T-helper 1 cell treated with Interleukin-12 subunit alpha and Interleukin-12 subunit beta and Interleukin-4 antibody, amounts not matched to agents 30 μg/mL and 1 μg/mL, for 36 hours (primary cell): Measurements from ENCODE around the gene DOK7.
"Not testable (repeated sequence)": the region's sequence is repeated elsewhere in the genome, so short reads cannot be mapped to it uniquely, and the experiment has no call there.

Source experiments
- H3K27ac Mint-ChIP-seq: one replicate; pipeline ENCODE4 v1.8.0; 2021; ENCODE audit warnings: mild to moderate bottlenecking, mixed read lengths
- H3K27me3 Mint-ChIP-seq: one replicate; pipeline ENCODE4 v1.8.0; 2021; ENCODE audit warnings: low read depth, mixed read lengths
- H3K36me3 Mint-ChIP-seq: one replicate; pipeline ENCODE4 v1.8.0; 2021; ENCODE audit warnings: low read depth, mixed read lengths
- H3K4me1 Mint-ChIP-seq: one replicate; pipeline ENCODE4 v1.8.0; 2021; ENCODE audit warnings: low read depth, mixed read lengths
- H3K4me3 Mint-ChIP-seq: one replicate; pipeline ENCODE4 v1.8.0; 2021; ENCODE audit warnings: mild to moderate bottlenecking, moderate library complexity, mixed read lengths
- H3K9me3 Mint-ChIP-seq: one replicate; pipeline ENCODE4 v1.8.0; 2021; ENCODE audit warnings: mixed read lengths

Gene DOK7

DNA sequence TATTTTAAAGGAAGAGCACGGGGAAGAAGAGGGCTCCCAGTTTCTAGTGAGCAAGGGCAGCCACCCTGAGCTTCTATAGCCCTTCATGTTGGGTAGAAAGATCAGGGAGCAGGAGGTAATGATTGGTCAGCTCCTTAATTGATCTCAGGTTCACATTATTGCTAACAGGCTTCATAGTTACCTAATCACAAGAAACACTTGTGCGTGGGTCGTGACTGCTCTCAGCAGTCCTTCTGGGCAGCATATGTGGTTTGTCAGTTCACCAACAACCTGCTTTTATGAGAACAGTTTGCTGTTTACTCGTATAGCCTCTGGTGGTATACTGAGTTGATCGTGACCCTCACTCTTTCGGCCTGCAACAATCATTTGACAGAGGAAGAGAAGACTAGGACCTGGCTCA is 4.7 kb upstream of the DOK7 start:
- peaks cover 6% of the 10 kb centered on the region for H3K27me3 Mint-ChIP-seq
- H3K4me3 Mint-ChIP-seq, result no peak overlapping the region
- H3K4me1 Mint-ChIP-seq, result no peaks in the 10 kb centered on the region
- H3K27ac Mint-ChIP-seq, result no peak overlapping the region
- peaks cover 10% of the 10 kb centered on the region for H3K9me3 Mint-ChIP-seq
- no peaks in the 10 kb centered on the region for H3K36me3 Mint-ChIP-seq

- H3K36me3 Mint-ChIP-seq, H3K4me3 Mint-ChIP-seq, H3K27me3 Mint-ChIP-seq, H3K4me1 Mint-ChIP-seq, H3K27ac Mint-ChIP-seq: not testable (repeated sequence)
- H3K9me3 Mint-ChIP-seq, result peaks cover 10% of the 10 kb centered on the region
These were observed 4.0 kb upstream of the DOK7 start for GRCh38 chr4:3459156-3459555.

- Mint-ChIP-seq H3K9me3 (peaks cover under 1% of the 10 kb centered on the region), H3K27ac (no peak overlapping the region), H3K27me3 (peaks cover 9% of the 10 kb centered on the region), H3K4me1 (no peaks in the 10 kb centered on the region), H3K4me3 (no peak overlapping the region), H3K36me3 (no peaks in the 10 kb centered on the region)
These were observed 2.2 kb upstream of the DOK7 start for GRCh38 chr4:3460926-3461325.

DNA sequence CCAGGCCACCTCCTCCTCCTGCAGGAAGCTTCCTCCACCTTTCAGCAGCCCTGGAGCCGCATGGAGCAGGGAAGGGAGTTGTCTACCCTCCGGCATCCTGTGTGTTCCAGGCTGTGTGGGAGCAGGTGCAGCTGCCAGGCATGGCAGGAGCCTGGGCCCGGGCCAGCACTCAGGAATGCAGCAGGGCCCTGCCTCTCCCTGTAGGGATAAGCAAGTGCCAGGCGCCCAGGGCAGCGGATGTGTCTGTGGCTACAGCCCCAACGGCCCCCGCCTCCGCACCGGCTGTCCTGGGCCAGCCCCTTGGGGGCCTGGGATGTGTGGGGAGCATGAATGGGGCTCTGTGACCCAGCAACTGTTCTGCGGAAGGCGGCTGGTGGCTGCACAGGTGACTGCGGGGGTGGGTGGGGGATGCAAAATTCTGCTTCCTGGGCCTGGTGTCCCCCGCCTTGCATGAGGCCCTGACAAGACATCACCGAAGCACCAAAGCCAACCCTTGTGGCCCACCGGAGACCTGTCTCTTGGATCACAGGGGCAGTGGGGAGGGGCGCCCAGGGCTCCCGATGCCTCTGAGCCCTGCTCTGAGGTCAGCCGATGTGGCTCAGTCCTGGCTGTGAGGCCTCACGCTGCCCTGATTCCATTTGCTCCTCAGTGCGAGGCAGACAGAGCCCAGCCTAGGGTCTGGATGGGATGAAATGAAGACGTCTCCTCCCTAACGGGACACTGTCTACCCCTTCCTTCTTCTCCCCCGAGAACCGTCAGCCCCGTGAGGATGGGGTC is 1.4 kb upstream of the DOK7 start:
- Mint-ChIP-seq H3K4me1 (no peaks in the 10 kb centered on the region), H3K4me3 (no peak overlapping the region), H3K27ac (no peak overlapping the region), H3K27me3 (peaks cover 9% of the 10 kb centered on the region), H3K36me3 (no peaks in the 10 kb centered on the region), H3K9me3 (no peaks in the 10 kb centered on the region)

- Mint-ChIP-seq H3K4me1 (no peaks in the 10 kb centered on the region), H3K27me3 (peaks cover 9% of the 10 kb centered on the region), H3K4me3 (no peak overlapping the region), H3K27ac (no peak overlapping the region), H3K36me3 (no peaks in the 10 kb centered on the region), H3K9me3 (no peaks in the 10 kb centered on the region)
These were observed 751 bp upstream of the DOK7 start for GRCh38 chr4:3462321-3462789.

GRCh38 chr4:3463556-3464348 is 646 bp downstream of the DOK7 start:
- no peaks in the 10 kb centered on the region for H3K36me3 Mint-ChIP-seq

DNA sequence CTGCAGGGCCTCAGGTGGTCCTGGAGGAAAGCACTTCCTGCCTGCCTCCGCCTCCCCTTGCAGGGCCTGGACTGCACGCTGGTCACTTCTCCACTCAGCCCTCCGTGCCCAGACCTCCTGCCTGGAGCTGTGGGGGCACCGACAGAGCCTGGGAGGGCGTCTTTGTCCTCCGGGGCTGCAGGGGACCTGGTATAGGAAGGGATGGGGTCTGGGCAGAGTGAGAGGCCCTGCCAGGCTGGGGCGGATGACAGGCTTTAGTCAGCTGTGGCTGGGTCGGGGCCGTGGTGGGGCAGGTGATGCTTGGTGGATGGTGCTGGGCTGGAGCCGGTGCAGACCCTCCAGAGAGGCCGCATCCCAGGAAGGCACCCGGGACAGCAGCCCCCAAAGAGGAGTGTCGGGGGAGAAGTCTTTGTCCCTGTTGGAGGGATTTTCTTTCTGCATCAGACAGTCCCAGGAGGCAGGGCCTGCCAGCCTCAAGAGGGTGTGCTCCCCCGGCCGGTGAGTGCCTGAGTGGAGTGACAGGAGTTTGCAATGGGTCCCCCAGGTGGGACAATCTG is 1.3 kb downstream of the DOK7 start:
- no peaks in the 10 kb centered on the region for H3K36me3 Mint-ChIP-seq
- no peaks in the 10 kb centered on the region for H3K4me1 Mint-ChIP-seq
- no peak overlapping the region for H3K4me3 Mint-ChIP-seq
- no peak overlapping the region for H3K27ac Mint-ChIP-seq
- H3K27me3 Mint-ChIP-seq, result peaks cover 9% of the 10 kb centered on the region
- H3K9me3 Mint-ChIP-seq, result no peaks in the 10 kb centered on the region

More at GRCh38 chr4:3463556-3464348, 646 bp downstream of the DOK7 start:
- Mint-ChIP-seq H3K4me3 (no peak overlapping the region), H3K27ac (no peak overlapping the region), H3K27me3 (peaks cover 9% of the 10 kb centered on the region), H3K4me1 (no peaks in the 10 kb centered on the region), H3K9me3 (no peaks in the 10 kb centered on the region)

- no peaks in the 10 kb centered on the region for H3K9me3 Mint-ChIP-seq
- no peaks in the 10 kb centered on the region for H3K4me1 Mint-ChIP-seq
- H3K27me3 Mint-ChIP-seq, result peaks cover 9% of the 10 kb centered on the region
- no peak overlapping the region for H3K27ac Mint-ChIP-seq
- no peak overlapping the region for H3K4me3 Mint-ChIP-seq
- no peaks in the 10 kb centered on the region for H3K36me3 Mint-ChIP-seq
These were observed 2.0 kb downstream of the DOK7 start for GRCh38 chr4:3464911-3465697.

DNA sequence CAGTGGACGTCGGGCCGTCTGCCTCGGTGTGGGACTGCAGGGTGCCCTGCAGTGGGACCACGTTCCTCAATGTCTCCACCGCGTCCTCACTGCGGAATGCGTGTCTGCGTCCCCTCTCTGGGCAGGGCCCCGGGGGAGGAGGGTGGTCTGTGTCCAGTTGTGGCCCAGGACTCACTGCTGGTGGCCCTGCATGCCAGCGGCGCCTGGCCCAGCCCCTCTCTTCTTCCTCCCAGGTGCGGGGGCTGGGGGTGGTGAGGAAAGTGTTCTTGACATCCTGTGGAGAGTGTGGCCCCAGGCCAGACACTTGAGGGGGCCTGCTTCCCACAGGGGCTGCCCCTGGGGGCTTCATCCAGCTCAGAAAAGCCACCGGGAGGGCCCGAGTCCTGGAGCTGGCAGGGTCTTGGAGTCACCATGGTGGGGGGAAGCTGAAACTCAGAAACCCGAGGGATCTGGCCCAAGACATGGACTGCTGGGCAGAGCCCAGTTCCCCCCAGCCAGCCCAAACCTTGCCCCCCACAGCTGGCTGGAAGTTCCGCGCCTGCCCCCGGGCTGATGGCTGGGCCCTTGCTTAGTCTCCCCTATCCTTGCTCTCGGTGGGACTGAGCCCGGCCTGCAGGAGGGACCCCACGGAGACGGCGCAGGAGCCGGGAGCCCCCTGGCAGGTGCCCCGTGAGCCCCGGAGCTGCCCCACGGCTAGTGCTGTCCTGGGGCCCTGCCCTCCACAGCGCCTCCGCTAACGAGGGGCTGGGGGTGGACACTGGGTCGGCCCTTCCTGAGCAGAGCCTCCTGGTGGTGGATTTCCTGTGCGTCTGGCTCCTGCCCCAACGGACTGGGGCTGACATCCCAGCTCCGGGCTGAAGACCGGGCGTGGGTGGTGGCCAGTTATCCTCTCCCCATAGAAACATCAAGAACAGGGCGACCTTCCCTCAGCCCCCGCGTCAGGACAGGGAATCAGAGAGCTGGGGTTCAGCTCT is 2.9 kb downstream of the DOK7 start:
- Mint-ChIP-seq H3K27me3 (peaks cover 9% of the 10 kb centered on the region), H3K9me3 (no peaks in the 10 kb centered on the region), H3K4me1 (no peaks in the 10 kb centered on the region), H3K4me3 (no peak overlapping the region), H3K27ac (no peak overlapping the region), H3K36me3 (no peaks in the 10 kb centered on the region)

- Mint-ChIP-seq H3K27me3 (peaks cover 9% of the 10 kb centered on the region), H3K27ac (no peak overlapping the region), H3K4me1 (no peaks in the 10 kb centered on the region), H3K36me3 (no peaks in the 10 kb centered on the region), H3K9me3 (no peaks in the 10 kb centered on the region), H3K4me3 (no peak overlapping the region)
These were observed 3.8 kb downstream of the DOK7 start for GRCh38 chr4:3466691-3467600.

DNA sequence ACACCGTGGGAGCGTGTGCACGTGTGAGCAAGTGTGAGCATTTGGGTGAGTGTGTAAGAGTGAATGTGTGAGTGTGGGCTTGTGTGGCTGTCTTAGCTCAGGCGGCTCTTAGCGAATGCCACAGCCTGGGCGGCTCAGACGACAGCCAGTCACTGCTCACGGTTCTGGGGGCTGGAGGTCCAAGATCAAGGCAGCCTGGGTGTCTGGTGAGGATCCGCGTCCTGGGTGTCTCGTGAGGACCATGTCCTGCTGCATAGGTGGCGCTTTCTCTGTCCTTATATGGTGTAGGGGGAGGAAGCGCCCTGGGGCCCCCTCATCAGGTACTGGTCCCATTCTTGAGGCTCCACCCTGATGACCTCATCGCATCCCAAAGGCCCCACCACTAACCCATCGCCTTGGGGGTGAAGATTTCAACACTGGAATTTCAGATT is 4.5 kb downstream of the DOK7 start:
- no peaks in the 10 kb centered on the region for H3K9me3 Mint-ChIP-seq
- no peak overlapping the region for H3K27ac Mint-ChIP-seq
- no peaks in the 10 kb centered on the region for H3K36me3 Mint-ChIP-seq
- peaks cover 6% of the 10 kb centered on the region for H3K27me3 Mint-ChIP-seq
- no peak overlapping the region for H3K4me3 Mint-ChIP-seq
- no peaks in the 10 kb centered on the region for H3K4me1 Mint-ChIP-seq

DNA sequence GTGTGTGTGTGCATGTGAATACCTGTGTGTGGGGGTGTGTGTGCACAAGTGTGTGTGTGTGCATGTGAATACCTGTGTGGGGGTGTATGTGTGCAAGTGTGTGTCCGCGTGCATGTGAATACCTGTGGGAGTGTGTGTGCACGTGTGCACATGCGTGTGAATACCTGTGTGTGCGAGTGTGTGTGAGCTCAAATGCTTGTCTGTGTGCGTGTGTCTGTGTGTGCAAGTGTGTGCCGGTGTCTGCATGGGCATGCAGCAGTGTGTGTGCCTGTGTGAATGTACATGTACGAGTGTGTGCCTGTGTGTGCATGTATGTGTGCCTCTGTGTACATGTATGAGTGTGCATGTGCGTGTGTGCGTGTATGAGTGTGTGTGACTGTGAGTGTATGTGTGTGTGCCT is 5.0 kb downstream of the DOK7 start:
- H3K27me3 Mint-ChIP-seq, result peaks cover 4% of the 10 kb centered on the region
- no peaks in the 10 kb centered on the region for H3K4me1 Mint-ChIP-seq
- H3K4me3 Mint-ChIP-seq, result no peak overlapping the region
- no peaks in the 10 kb centered on the region for H3K36me3 Mint-ChIP-seq
- no peaks in the 10 kb centered on the region for H3K9me3 Mint-ChIP-seq
- no peak overlapping the region for H3K27ac Mint-ChIP-seq

GRCh38 chr4:3468804-3469203 is 5.7 kb downstream of the DOK7 start:
- Mint-ChIP-seq H3K4me1 (no peaks in the 10 kb centered on the region), H3K4me3 (no peak overlapping the region), H3K27me3 (peaks cover 4% of the 10 kb centered on the region), H3K9me3 (no peaks in the 10 kb centered on the region), H3K36me3 (no peaks in the 10 kb centered on the region), H3K27ac (no peak overlapping the region)
